GM18907 (cell line): Measurements from ENCODE around the gene SERPINB6.
A peak's percentile ranks its signal among the peaks of the same experiment; 100 is the strongest.
"Not testable (repeated sequence)": the region's sequence is repeated elsewhere in the genome, so short reads cannot be mapped to it uniquely, and the experiment has no call there.

ENCODE experiments used
- ATAC-seq: cut with Tn5 transposase; IDR thresholded peaks from one replicate; pipeline ENCODE4 v1.9.1; 2021; ENCODE audit warnings: mild to moderate bottlenecking, moderate library complexity; ENCODE audit not compliant: unreplicated experiment

Gene SERPINB6

DNA sequence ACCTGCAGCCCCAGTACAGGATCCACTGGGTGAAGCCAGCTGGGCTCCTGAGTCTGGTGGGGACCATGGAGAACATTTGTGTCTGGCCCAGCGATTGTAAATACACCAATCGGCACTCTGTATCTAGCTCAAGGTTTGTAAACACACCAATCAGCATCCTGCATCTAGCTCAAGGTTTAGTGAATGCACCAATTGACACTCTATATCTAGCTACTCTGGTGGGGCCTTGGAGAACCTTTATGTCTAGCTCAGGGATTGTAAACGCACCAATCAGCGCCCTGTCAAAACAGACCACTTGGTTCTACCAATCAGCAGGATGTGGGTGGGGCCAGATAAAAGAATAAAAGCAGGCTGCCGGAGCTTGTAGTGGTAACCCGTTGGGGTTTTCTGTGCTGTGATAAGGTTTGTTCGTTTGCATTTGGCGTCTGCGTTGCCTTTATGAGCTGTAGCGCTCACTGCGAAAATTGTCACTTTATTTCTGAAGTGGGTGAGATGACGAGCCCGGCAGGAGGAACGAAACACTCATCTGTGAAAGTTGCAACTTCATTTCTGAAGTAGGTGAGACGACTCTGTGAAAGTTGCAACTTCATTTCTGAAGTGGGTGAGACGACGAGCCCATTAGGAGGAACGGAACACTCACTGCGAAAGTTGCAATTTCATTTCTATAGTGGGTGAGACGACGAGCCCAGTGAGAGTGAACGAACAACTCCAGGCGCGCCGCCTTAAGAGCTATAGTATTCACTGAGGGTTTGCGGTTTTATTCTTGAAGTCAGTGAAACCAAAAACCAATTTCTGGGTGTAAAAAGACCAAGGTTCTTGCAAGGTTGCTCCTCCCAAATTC is 31.1 kb downstream of the SERPINB6 start:
- ATAC-seq, result peak; percentile 89

- ATAC-seq, result no peak
Measured at GRCh38 chr6:2939315-2940009, 31.9 kb downstream of the SERPINB6 start.

DNA sequence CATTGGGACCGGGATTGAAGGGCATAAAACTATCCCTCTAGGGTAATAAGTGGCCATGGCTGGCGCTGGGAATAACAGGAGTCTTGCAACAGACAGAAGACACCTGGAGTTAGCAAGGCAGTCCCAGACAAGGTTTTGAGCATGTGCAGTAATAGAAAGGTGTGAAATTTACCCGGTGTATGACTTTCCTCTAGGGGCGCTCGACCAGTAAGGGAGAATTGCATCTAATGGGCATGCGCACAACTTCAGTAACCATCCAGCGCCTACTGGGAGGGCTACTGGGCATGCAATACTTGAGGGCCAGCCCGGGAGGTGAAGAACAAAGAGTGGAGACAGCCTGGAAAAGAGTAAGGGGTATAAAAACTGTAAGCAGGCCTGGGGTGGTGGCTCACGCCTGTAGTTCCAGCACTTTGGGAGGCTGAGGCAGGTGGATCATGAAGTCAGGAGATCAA is 32.7 kb downstream of the SERPINB6 start:
- no peak for ATAC-seq

DNA sequence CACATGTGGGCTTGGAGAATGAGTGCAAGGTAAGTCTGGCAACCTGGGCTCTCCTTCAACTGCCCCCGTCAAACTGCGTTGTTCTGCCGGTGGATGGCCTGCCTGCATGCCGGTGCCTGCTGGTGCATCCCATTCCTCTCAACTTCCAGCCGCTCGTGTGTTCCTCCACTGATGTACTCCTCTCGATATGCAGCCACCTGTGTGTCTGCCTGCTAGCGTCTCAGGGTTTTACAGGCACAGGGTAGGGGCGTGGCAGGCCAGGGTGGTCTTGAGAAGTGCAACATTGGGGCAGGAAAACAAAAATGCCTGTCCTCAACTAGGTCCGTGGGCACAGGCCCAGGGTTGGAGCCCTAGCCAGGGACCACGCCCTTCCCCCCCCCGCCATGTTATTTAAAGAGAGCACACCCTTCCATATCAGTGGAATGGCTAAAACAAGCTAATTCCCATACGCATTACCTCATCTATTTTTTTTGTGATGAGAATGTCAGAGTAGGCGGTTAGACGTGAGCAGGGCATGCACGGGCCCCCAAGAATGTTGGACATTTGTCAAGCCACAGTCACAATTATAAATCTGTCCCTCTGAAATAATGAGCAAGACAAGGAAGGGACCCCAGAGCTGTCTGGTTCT is 33.2 kb downstream of the SERPINB6 start:
- ATAC-seq, result no peak

GRCh38 chr6:2937627-2938003 is 33.8 kb downstream of the SERPINB6 start:
- ATAC-seq, result no peak

- ATAC-seq, result no peak
Measured at GRCh38 chr6:2935566-2936291, 35.6 kb downstream of the SERPINB6 start.

DNA sequence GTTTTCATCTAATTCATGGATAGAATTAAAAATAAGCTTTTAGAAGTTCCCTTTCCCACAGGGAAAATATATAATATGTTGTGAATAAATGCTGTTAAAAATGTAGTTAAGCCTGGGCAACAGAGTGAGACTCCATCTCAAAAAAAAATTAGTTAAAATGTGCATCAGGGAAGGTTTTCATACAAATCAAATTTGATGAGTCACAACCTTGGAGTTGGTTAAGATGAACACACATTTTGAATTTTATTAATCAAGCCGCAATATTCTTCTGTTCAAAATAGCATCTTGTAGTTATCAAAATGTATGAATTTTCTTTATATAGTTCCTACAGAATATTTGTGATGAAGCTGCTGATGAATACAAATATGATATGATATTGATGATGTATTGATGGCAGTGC is 37.3 kb downstream of the SERPINB6 start:
- no peak for ATAC-seq

GRCh38 chr6:2932911-2933310 is 38.5 kb downstream of the SERPINB6 start:
- not testable (repeated sequence) for ATAC-seq

GRCh38 chr6:2931970-2932748 is 39.2 kb downstream of the SERPINB6 start:
- peak; percentile 76 for ATAC-seq

GRCh38 chr6:2931055-2931454 is 40.3 kb downstream of the SERPINB6 start:
- no peak for ATAC-seq

DNA sequence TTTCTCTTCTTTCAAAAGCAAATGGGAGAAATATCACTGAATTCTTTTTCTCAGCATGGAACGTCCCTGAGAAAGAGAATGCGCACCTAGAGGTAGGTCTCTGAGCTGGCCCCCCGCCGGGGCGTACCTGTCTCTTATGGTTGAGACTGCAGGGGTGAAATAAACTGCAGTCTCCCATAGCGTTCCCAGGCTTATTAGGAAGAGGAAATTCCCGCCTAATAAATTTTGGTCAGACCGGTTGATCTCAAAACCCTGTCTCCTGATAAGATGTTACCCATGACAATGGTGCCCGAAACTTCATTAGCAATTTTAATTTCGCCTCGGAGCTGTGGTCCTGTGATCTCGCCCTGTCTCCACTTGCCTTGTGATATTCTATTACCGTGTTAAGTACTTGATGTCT is 43.4 kb downstream of the SERPINB6 start:
- not testable (repeated sequence) for ATAC-seq

DNA sequence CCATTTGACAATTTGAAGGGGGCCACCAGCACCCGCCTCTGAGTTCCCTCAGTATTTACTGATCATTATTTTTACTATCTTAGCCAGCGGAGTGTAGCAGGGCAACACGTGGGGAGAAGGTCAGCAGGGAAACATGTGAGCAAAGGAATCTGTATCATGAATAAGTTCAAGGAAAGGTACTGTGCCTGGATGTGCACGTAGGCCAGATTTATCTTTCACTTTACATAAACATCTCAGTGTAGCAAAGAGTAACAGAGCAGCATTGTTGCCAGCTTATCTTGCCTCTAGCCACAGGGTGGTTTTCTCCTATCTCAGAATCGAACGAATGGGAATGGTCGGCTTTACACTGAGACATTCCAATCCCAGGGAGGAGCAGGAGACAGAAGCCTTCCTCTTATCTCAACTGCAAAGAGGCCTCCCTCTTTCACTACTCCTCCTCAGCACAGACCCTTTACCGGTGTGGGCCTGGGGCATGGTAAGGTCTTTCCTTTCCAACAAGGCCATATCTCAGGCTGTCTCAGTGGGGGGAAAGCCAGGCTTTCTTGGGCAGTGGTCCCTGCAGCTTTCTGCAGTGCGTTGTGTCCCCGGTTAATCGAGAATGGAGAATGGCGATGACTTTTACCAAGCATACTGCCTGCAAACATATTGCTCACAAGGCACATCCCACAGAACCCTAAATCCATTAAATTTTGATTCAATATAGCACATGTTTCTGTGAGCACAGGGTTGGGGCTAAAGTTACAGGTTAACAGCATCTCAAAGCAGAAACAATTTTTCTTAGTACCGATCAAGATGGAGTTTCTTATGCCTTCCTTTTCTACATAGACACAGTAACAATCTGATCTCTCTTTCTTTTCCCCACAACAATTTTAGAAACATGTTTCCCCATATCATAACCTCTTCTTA is 45.3 kb downstream of the SERPINB6 start:
- ATAC-seq, result not testable (repeated sequence)

- ATAC-seq, result no peak
Measured at GRCh38 chr6:2921520-2922115, 49.7 kb downstream of the SERPINB6 start.

- no peak for ATAC-seq
Measured at GRCh38 chr6:2920671-2921112, 50.7 kb downstream of the SERPINB6 start.

DNA sequence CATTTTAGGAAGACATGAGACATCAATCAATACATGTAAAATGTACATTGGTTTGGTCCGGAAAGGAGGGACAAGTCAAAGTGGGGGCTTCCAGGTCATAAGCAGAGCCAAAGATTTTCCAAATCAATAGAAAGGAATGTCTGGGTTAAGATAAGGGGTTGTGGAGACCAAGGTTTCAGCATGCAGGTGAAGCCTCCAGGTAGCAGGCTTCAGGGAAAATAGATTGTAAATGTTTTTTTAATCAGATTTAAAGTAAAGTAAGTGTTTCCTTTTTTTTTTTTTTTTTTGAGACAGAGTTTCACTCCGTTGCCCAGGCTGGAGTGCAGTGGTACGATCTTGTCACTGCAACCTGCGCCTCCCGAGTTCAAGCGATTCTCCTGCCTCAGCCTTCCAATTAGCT is 51.5 kb downstream of the SERPINB6 start:
- no peak for ATAC-seq

- ATAC-seq, result no peak
Measured at GRCh38 chr6:2919401-2919800, 52.0 kb downstream of the SERPINB6 start.

- ATAC-seq, result no peak
Measured at GRCh38 chr6:2918936-2919335, 52.4 kb downstream of the SERPINB6 start.

DNA sequence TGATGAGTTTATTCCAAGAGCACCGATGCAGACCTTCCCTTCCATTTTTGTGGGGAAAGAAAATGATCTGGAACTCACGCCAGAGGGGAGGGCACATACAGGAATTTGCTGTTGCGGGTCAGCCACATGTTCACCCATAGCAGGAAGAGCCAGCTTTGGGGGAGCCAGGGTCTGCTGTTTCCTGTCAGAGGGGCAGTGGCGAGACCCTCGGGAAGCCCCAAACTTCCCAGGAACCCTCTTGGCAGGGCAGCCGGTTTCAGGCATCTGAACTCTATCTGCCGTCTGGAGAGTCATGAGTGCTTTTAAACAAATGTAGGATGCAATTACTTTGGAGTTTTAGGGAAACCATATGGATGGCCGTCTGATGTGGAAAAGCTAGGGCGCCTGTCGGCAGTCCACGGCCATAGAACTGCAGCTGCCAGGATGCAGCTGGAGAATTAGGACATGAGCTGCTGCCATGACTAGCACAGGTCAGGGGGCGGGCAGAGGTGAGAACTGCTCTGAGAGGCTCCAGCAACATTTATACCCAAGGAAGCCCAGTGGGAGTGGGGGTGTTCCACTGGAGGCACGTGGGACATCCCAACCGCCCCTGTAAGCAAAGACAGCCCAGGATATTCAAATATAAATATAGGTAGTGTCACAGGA is 53.4 kb downstream of the SERPINB6 start:
- ATAC-seq, result no peak
